WTC11 (cell line): Measurements from ENCODE around the gene ZCCHC14. TPM values are rescaled to one million over a fixed set of nuclear protein-coding genes. Genes with fewer than 3 reads are reported as not detected.

Experiments
- ATAC-seq: fragments of 200-7000 bp; cut with Tn5 transposase; 2 replicates; pipeline ENCODE4 v1.10.0; 2021; ENCODE audit warnings: mild to moderate bottlenecking, moderate library complexity
- CTCF ChIA-PET: fragments of 300-600 bp; sonication (Branson Sonifier 250); formaldehyde crosslinking; loops from one replicate; lab custom pipeline; 2021; ENCODE audit warnings: antibody characterized with exemption; lab: Charles Lee
- POLR2A ChIA-PET: fragments of 350-600 bp; sonication (Branson Sonifier 250); formaldehyde crosslinking; loops from one replicate; lab custom pipeline; 2021; ENCODE audit warnings: antibody characterized with exemption; lab: Charles Lee
- DNase-seq: peaks from one replicate; pipeline ENCODE4 v3.0.0; 2021; ENCODE audit warnings: low spot score
- H3K27ac Mint-ChIP-seq: 2 replicates; pipeline ENCODE4 v1.8.0; 2021; ENCODE audit warnings: mixed read lengths
- H3K27me3 Mint-ChIP-seq: 2 replicates; pipeline ENCODE4 v1.8.0; 2021; ENCODE audit warnings: low read depth, mild to moderate bottlenecking, moderate library complexity, mixed read lengths
- H3K36me3 Mint-ChIP-seq: 2 replicates; pipeline ENCODE4 v1.8.0; 2021; ENCODE audit warnings: mixed read lengths
- H3K4me1 Mint-ChIP-seq: 2 replicates; pipeline ENCODE4 v1.8.0; 2022; ENCODE audit warnings: mixed read lengths
- H3K4me3 Mint-ChIP-seq: 2 replicates; pipeline ENCODE4 v1.8.0; 2021; ENCODE audit warnings: mild to moderate bottlenecking, moderate library complexity, mixed read lengths
- H3K9me3 Mint-ChIP-seq: 2 replicates; pipeline ENCODE4 v1.8.0; 2021; ENCODE audit warnings: mixed read lengths
- ATF2 ChIP-seq: sonication (generic); formaldehyde crosslinking; IDR thresholded peaks from 2 replicates; pipeline ENCODE4 v1.8.1; 2022; ENCODE audit warnings: low read depth, missing genetic modification reagents, borderline replicate concordance
- E2F5 ChIP-seq: sonication (generic); formaldehyde crosslinking; IDR thresholded peaks from 2 replicates; pipeline ENCODE4 v1.8.1; 2022; ENCODE audit warnings: mild to moderate bottlenecking, moderate library complexity, missing genetic modification reagents
- ELF4 ChIP-seq: sonication (generic); formaldehyde crosslinking; IDR thresholded peaks from 2 replicates; pipeline ENCODE4 v1.8.1; 2022; ENCODE audit warnings: low read depth, mild to moderate bottlenecking, moderate library complexity, missing genetic modification reagents
- EMX1 ChIP-seq: fragments of 250-450 bp; sonication (Bioruptor Pico); IDR thresholded peaks from 2 replicates; pipeline ENCODE4 v1.8.0; 2021; ENCODE audit warnings: mild to moderate bottlenecking
- ERG ChIP-seq: fragments of 250-450 bp; sonication (Bioruptor Pico); IDR thresholded peaks from 2 replicates; pipeline ENCODE4 v1.8.0; 2021; ENCODE audit warnings: mild to moderate bottlenecking
- FOXJ3 ChIP-seq: sonication (generic); formaldehyde crosslinking; IDR thresholded peaks from 2 replicates; pipeline ENCODE4 v1.9.0; 2021; ENCODE audit warnings: missing genetic modification reagents, mild to moderate bottlenecking, borderline replicate concordance
- GTF2I ChIP-seq: fragments of 250-450 bp; sonication (Bioruptor Pico); conservative IDR thresholded peaks from 2 replicates; pipeline ENCODE4 v1.4.0; 2021; ENCODE audit warnings: mild to moderate bottlenecking
- HMGXB4 ChIP-seq: sonication (generic); formaldehyde crosslinking; IDR thresholded peaks from 2 replicates; pipeline ENCODE4 v1.8.1; 2023; ENCODE audit warnings: mild to moderate bottlenecking, moderate library complexity, missing genetic modification reagents
- MAX ChIP-seq: sonication (generic); formaldehyde crosslinking; IDR thresholded peaks from 2 replicates; pipeline ENCODE4 v1.8.0; 2022; ENCODE audit warnings: mild to moderate bottlenecking, missing genetic modification reagents
- STAT6 ChIP-seq: sonication (generic); formaldehyde crosslinking; conservative IDR thresholded peaks from 2 replicates; pipeline ENCODE4 v1.8.1; 2023; ENCODE audit warnings: mild to moderate bottlenecking, low read depth, missing genetic modification reagents, moderate library complexity
- TEAD4 ChIP-seq: sonication (generic); formaldehyde crosslinking; IDR thresholded peaks from 2 replicates; pipeline ENCODE4 v1.8.0; 2022; ENCODE audit warnings: mild to moderate bottlenecking, missing genetic modification reagents
- ZNF138 ChIP-seq: sonication (generic); formaldehyde crosslinking; conservative IDR thresholded peaks from 2 replicates; pipeline ENCODE4 v1.8.1; 2022; ENCODE audit warnings: mild to moderate bottlenecking, moderate library complexity, missing genetic modification reagents
- ZNF423 ChIP-seq: fragments of 250-450 bp; sonication (Bioruptor Pico); IDR thresholded peaks from 2 replicates; pipeline ENCODE4 v2.1.2; 2022; ENCODE audit warnings: mild to moderate bottlenecking, moderate library complexity
- total RNA-seq: library from RNA; stranded (reverse); gene quantifications from 3 replicates; pipeline ENCODE4 v1.2.3, GENCODE V29; 2021

ZCCHC14 gene
- total RNA-seq, 1 experiment from 2014 or later = 33.8 TPM

- DNase-seq (no peak), ATAC-seq (no peak)
- ChIA-PET CTCF (interaction anchor here (0.6 kb wide), 1 partner anchor 11 kb away, joined by 5 read pairs; no protein-coding TSS in a partner anchor), POLR2A (no interaction called here)
- Mint-ChIP-seq H3K4me3 (no peak overlapping the region), H3K27ac (0 out of 2 replicates have a peak overlapping the region, but pooled peaks have one; percentile 30), H3K27me3 (no peaks in the 10 kb centered on the region), H3K36me3 (no peaks in the 10 kb centered on the region), H3K4me1 (peaks cover 29% of the 10 kb centered on the region), H3K9me3 (no peaks in the 10 kb centered on the region)
- TF ChIP-seq ELF4 (CRISPR knock-in tag) (no peak), FOXJ3 (CRISPR knock-in tag) (no peak), HMGXB4 (CRISPR knock-in tag) (no peak), ZNF423 (no peak), GTF2I (no peak), ZNF138 (CRISPR knock-in tag) (no peak), EMX1 (no peak), ATF2 (CRISPR knock-in tag) (no peak), E2F5 (no peak), STAT6 (CRISPR knock-in tag) (no peak), ERG (no peak)
These were observed 124.6 kb downstream of the ZCCHC14 start for GRCh38 chr16:87368029-87368770.

- DNase-seq (no peak), ATAC-seq (no peak)
- Mint-ChIP-seq H3K27ac (no peak overlapping the region), H3K4me3 (no peak overlapping the region), H3K4me1 (peaks cover 29% of the 10 kb centered on the region), H3K36me3 (no peaks in the 10 kb centered on the region), H3K27me3 (no peaks in the 10 kb centered on the region), H3K9me3 (no peaks in the 10 kb centered on the region)
- ChIA-PET POLR2A (no interaction called here), CTCF (interaction anchor here (0.6 kb wide), 1 partner anchor 10 kb away, joined by 5 read pairs; no protein-coding TSS in a partner anchor)
- TF ChIP-seq TEAD4 (CRISPR knock-in tag) (no peak), FOXJ3 (CRISPR knock-in tag) (no peak), MAX (CRISPR knock-in tag) (no peak)
These were observed 125.3 kb downstream of the ZCCHC14 start for GRCh38 chr16:87367529-87367928.
